Smooth muscle cell (in vitro differentiated cells): ENCODE results near the gene C1orf159. TPM values are rescaled to one million over a fixed set of nuclear protein-coding genes. Genes with fewer than 3 reads are reported as not detected.

Source experiments
- DNase-seq: peaks from one replicate; lab custom pipeline; 2025; ENCODE audit not compliant: unreplicated experiment; lab: John Stamatoyannopoulos, UW
- H2AFZ ChIP-seq: fragments of 200-600 bp; sonication (generic); 2 replicates; pipeline ENCODE4 v1.6.0; 2016; ENCODE audit warnings: antibody characterized with exemption, low read depth, mild to moderate bottlenecking
- H3F3A ChIP-seq: fragments of 200-600 bp; sonication (generic); 2 replicates; pipeline ENCODE4 v1.6.0; 2017; ENCODE audit warnings: antibody characterized with exemption, low read depth
- H3K27ac ChIP-seq: fragments of 200-600 bp; sonication (generic); 2 replicates; pipeline ENCODE4 v1.5.1; 2016; ENCODE audit warnings: low read depth, mild to moderate bottlenecking
- H3K27me3 ChIP-seq: fragments of 200-600 bp; sonication (generic); 2 replicates; pipeline ENCODE4 v1.6.1; 2016; ENCODE audit warnings: low read depth, mild to moderate bottlenecking
- H3K36me3 ChIP-seq: fragments of 200-600 bp; sonication (generic); 2 replicates; pipeline ENCODE4 v1.5.1; 2016; ENCODE audit warnings: low read depth
- H3K4me1 ChIP-seq: fragments of 200-600 bp; sonication (generic); 2 replicates; pipeline ENCODE4 v1.5.1; 2016; ENCODE audit warnings: low read depth
- H3K4me2 ChIP-seq: fragments of 200-600 bp; sonication (generic); 2 replicates; pipeline ENCODE4 v1.6.0; 2016; ENCODE audit warnings: mild to moderate bottlenecking
- H3K4me3 ChIP-seq: fragments of 200-600 bp; sonication (generic); 2 replicates; pipeline ENCODE4 v1.5.1; 2016; ENCODE audit warnings: mild to moderate bottlenecking
- H3K79me2 ChIP-seq: fragments of 200-600 bp; sonication (generic); 2 replicates; pipeline ENCODE4 v1.6.0; 2016; ENCODE audit warnings: low read depth, mild to moderate bottlenecking
- H3K9ac ChIP-seq: fragments of 200-600 bp; sonication (generic); 2 replicates; pipeline ENCODE4 v1.6.0; 2016; ENCODE audit warnings: low read depth
- H3K9me3 ChIP-seq: fragments of 200-600 bp; sonication (generic); replicated peaks from 2 replicates; pipeline ENCODE4 v1.5.1; 2016; ENCODE audit warnings: low read depth
- H4K20me1 ChIP-seq: fragments of 200-600 bp; sonication (generic); 2 replicates; pipeline ENCODE4 v1.6.0; 2016; ENCODE audit warnings: low read depth
- CTCF ChIP-seq: fragments of 200-600 bp; sonication (generic); IDR thresholded peaks from 2 replicates; pipeline ENCODE4 v1.5.1; 2017; ENCODE audit warnings: borderline replicate concordance, mild to moderate bottlenecking, antibody characterized with exemption; ENCODE audit not compliant: insufficient read depth, poor library complexity, severe bottlenecking
- WGBS: methylation state at CpG from one replicate; pipeline ENCODE4 v1.1.7; 2016; ENCODE audit warnings: low lambda C conversion rate; 5-methylcytosine and 5-hydroxymethylcytosine counted together
- polyA plus RNA-seq: library from polyadenylated mRNA; unstranded; fragments of >200 nt; fragmentation: Nextera tagmentation; extraction: Ambion mirVana; gene quantifications from 2 replicates; pipeline ENCODE4 v1.2.1, GENCODE V29; 2016
- total RNA-seq: library from RNA; depleted of rRNA; stranded (reverse); fragments of >200 nt; gene quantifications from 2 replicates; pipeline ENCODE4 v1.2.3, GENCODE V29; 2014

C1orf159 gene
- total and polyA plus RNA-seq, 2 experiments from 2014 or later = 20.2 to 24.5 TPM

- no peaks in the 10 kb centered on the region for H3F3A ChIP-seq
- no peaks in the 10 kb centered on the region for H3K36me3 ChIP-seq
- no peaks in the 10 kb centered on the region for H3K9me3 ChIP-seq
- H3K27me3 ChIP-seq = peaks cover 18% of the 10 kb centered on the region
- DNase-seq = no peak
- no peak overlapping the region for H3K9ac ChIP-seq
- no peak overlapping the region for H3K27ac ChIP-seq
- H4K20me1 ChIP-seq = no peaks in the 10 kb centered on the region
- H3K4me1 ChIP-seq = peaks cover 28% of the 10 kb centered on the region
- no peak for TF ChIP-seq CTCF
- H3K4me2 ChIP-seq = no peak overlapping the region
- 89% methylated on average over 10 of the region's 18 CpGs for WGBS
- no peak overlapping the region for H2AFZ ChIP-seq
- H3K79me2 ChIP-seq = no peaks in the 10 kb centered on the region
- no peak overlapping the region for H3K4me3 ChIP-seq
These were observed 54.1 kb downstream of the C1orf159 start for GRCh38 chr1:1061682-1062345.

- Histone ChIP-seq H3K36me3 (no peaks in the 10 kb centered on the region), H3K4me2 (peak overlapping the region; percentile 96), H3K27ac (no peak overlapping the region), H2AFZ (no peak overlapping the region), H3K79me2 (no peaks in the 10 kb centered on the region), H3K9me3 (no peaks in the 10 kb centered on the region), H3K4me1 (peaks cover 28% of the 10 kb centered on the region), H4K20me1 (no peaks in the 10 kb centered on the region), H3K4me3 (peak overlapping the region; percentile 65), H3K9ac (no peak overlapping the region), H3K27me3 (peaks cover 18% of the 10 kb centered on the region), H3F3A (no peaks in the 10 kb centered on the region)
- 70% methylated on average over 36 of the region's 38 CpGs for WGBS
- no peak for TF ChIP-seq CTCF
- DNase-seq = no peak
These were observed 55.4 kb downstream of the C1orf159 start for GRCh38 chr1:1060281-1061000.

GRCh38 chr1:1059494-1060280, 56.2 kb downstream of the C1orf159 start:
- TF ChIP-seq CTCF = no peak
- H3K9ac ChIP-seq = peak overlapping the region; percentile 26
- H2AFZ ChIP-seq = peak overlapping the region; percentile 67
- no peak overlapping the region for H3K27ac ChIP-seq
- peaks cover 18% of the 10 kb centered on the region for H3K27me3 ChIP-seq
- no peaks in the 10 kb centered on the region for H3K79me2 ChIP-seq
- H3K4me1 ChIP-seq = peaks cover 28% of the 10 kb centered on the region
- peak overlapping the region; percentile 65 for H3K4me3 ChIP-seq
- WGBS = 8% methylated on average over 48 of the region's 69 CpGs
- no peaks in the 10 kb centered on the region for H3K9me3 ChIP-seq
- H4K20me1 ChIP-seq = no peaks in the 10 kb centered on the region
- no peaks in the 10 kb centered on the region for H3F3A ChIP-seq
- DNase-seq = peak; percentile 55
- no peaks in the 10 kb centered on the region for H3K36me3 ChIP-seq
- H3K4me2 ChIP-seq = peak overlapping the region; percentile 96
